Measurements from ENCODE around the gene KRTAP5-5.

Gene KRTAP5-5

DNA sequence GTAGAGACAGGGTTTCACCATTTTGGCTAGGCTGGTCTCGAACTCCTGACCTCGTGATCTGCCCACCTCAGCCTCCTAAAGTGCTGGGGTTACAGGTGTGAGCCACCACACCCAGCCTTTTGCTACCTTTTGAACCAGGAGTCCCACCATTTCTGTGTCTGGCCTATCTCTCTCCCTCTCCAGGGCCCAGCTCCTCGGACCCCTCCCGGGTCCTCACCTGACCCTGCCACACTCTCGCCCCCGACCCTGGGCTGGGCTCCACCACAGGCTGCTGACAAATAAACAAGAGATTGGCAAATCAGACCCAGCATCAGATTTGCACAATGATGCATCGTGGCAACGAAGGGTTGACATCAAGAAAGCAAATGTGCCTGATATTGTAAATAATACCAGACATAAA lies 8.8 kb downstream of the KRTAP5-5 start:
- no peak for DNase-seq (ENCODE audit: low read depth)
- in situ Hi-C loops (cut with HindIII; ENCODE audit: low sequenced_read_pairs), result loop anchor here (10.0 kb wide), 3 partner anchors 104 to 456 kb away; no protein-coding TSS in a partner anchor
- H3K4me3 ChIP-seq (ENCODE audit: low read depth, low read length), result no peak overlapping the region
- TF ChIP-seq, protein P1, sequence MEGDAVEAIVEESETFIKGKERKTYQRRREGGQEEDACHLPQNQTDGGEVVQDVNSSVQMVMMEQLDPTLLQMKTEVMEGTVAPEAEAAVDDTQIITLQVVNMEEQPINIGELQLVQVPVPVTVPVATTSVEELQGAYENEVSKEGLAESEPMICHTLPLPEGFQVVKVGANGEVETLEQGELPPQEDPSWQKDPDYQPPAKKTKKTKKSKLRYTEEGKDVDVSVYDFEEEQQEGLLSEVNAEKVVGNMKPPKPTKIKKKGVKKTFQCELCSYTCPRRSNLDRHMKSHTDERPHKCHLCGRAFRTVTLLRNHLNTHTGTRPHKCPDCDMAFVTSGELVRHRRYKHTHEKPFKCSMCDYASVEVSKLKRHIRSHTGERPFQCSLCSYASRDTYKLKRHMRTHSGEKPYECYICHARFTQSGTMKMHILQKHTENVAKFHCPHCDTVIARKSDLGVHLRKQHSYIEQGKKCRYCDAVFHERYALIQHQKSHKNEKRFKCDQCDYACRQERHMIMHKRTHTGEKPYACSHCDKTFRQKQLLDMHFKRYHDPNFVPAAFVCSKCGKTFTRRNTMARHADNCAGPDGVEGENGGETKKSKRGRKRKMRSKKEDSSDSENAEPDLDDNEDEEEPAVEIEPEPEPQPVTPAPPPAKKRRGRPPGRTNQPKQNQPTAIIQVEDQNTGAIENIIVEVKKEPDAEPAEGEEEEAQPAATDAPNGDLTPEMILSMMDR (IDR thresholded peaks at IDR 0.05; ENCODE audit: low read depth, low read length, missing control alignments), result no peak

DNA sequence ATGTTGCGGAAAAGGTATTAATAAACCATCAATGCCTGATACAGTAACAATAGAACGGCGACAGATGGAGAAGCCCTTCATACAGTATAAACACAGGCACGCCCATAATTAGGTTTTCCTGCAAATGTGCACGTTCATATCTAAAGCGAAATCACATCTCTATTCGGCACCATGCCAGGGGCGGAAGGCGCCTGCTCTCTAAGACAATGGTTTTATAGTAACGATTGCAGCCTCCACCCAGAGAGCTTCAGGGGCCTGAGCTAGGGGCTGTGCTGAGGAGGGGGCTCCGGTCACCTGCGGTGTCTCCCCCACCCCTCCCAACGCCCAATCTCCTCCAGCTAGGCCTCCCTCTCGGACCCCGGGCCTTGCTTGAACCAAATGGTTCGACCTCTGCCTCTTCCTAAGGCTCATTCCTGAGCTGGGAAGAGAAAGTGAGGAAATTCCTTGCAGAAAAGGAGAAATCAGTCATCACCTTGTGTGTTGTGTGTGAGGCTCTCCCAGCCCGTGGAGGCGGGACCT lies 9.6 kb downstream of the KRTAP5-5 start:
- in situ Hi-C loops (cut with HindIII; ENCODE audit: low sequenced_read_pairs), result loop anchor here (10.0 kb wide), 3 partner anchors 104 to 456 kb away; no protein-coding TSS in a partner anchor
- TF ChIP-seq, protein P1 (IDR thresholded peaks at IDR 0.05; ENCODE audit: low read depth, low read length, missing control alignments), result no peak
- DNase-seq (ENCODE audit: low read depth), result no peak
- H3K4me3 ChIP-seq (ENCODE audit: low read depth, low read length), result no peak overlapping the region

DNA sequence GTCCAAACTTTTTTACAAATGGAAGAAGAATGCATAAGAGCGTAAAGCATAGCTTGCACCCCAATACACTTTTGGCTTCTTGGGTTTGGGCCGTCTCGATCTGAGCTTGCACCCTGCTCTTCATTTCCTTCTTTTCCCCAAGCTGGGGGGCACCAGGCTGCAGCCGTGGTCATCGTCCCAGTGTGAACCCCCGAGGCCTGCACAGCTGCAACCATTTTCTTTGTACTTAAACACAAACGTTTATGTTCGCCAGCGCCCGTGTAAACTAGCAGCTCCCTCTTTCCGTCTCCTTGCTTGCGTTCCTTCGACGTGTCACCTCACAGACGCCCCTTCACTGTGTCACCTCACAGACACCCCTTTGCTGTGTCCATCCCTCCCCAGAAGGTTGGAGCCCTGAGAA lies 10.1 kb downstream of the KRTAP5-5 start:
- no peak overlapping the region for H3K4me3 ChIP-seq (ENCODE audit: low read depth, low read length)
- in situ Hi-C loops (cut with HindIII; ENCODE audit: low sequenced_read_pairs), result loop anchor here (10.0 kb wide), 3 partner anchors 105 to 455 kb away; no protein-coding TSS in a partner anchor
- TF ChIP-seq, protein P1 (IDR thresholded peaks at IDR 0.05; ENCODE audit: low read depth, low read length, missing control alignments), result no peak
- DNase-seq (ENCODE audit: low read depth), result no peak

DNA sequence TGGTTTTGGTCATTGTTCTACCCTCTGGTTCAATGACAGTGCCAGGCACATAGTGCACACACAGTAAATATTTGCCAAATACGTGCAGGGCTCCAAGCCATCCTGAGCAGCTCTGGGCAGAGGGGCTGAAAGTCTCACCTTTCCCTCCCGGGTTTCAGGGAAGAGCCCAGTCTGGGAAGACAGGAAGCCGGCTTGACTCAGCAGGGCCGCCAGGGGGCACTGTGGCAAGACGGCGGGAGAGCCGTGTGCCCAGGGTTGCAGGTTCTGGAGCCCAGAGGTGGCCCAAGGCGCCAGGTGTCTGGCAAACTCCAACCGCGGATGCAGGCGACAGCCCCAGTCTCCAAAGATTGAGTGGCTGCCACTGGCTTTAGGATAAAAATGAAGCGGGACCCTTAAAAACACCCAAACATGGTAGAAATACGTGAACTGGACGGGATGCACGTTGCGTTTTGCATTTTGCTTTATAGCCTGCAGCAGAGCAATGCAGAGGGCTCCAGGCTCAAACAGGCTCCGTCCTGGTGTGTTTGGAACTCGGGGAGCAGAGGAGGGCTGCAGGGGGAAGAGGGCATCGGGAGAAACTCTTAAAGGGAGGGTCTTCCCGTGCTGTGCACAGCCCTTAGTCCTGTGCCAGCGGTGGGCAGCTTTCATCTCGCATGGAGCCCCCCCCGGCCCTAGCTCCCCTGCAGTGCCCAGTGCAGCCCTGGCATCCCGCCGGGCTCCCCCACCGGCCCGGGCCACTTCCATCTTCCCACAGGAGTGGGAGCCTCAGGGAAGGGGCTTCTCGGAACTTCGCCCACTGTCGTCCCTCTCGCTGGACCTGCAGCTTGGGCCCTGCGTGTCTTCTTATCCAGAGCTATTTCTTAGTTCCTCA lies 10.7 kb downstream of the KRTAP5-5 start:
- in situ Hi-C loops (cut with HindIII; ENCODE audit: low sequenced_read_pairs), result no loop called here
- TF ChIP-seq, protein P1 (IDR thresholded peaks at IDR 0.05; ENCODE audit: low read depth, low read length, missing control alignments), result peak; percentile 85
- DNase-seq (ENCODE audit: low read depth), result no peak
- H3K4me3 ChIP-seq (ENCODE audit: low read depth, low read length), result no peak overlapping the region

DNA sequence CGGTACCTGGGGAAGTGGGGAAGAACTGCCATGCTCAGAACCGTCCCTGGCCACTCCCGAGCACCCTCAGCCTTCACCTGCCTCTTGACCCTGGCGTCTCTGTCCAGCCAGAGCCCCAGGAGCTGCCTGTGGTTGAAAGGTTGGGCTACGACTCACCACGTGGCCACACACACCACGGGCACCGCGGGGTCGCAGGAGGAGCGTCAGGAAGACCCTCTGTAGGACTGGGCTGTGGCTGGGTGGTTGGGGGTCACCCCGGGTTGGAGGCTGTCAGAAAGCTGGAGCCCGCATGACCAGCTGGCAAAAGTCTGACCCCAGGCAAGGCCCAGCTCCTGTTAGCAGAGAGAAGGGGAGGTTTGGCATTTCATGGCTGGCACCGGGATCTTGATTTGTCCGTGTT lies 11.5 kb downstream of the KRTAP5-5 start:
- in situ Hi-C loops (cut with HindIII; ENCODE audit: low sequenced_read_pairs), result no loop called here
- TF ChIP-seq, protein P1 (IDR thresholded peaks at IDR 0.05; ENCODE audit: low read depth, low read length, missing control alignments), result no peak
- no peak overlapping the region for H3K4me3 ChIP-seq (ENCODE audit: low read depth, low read length)
- no peak for DNase-seq (ENCODE audit: low read depth)

DNA sequence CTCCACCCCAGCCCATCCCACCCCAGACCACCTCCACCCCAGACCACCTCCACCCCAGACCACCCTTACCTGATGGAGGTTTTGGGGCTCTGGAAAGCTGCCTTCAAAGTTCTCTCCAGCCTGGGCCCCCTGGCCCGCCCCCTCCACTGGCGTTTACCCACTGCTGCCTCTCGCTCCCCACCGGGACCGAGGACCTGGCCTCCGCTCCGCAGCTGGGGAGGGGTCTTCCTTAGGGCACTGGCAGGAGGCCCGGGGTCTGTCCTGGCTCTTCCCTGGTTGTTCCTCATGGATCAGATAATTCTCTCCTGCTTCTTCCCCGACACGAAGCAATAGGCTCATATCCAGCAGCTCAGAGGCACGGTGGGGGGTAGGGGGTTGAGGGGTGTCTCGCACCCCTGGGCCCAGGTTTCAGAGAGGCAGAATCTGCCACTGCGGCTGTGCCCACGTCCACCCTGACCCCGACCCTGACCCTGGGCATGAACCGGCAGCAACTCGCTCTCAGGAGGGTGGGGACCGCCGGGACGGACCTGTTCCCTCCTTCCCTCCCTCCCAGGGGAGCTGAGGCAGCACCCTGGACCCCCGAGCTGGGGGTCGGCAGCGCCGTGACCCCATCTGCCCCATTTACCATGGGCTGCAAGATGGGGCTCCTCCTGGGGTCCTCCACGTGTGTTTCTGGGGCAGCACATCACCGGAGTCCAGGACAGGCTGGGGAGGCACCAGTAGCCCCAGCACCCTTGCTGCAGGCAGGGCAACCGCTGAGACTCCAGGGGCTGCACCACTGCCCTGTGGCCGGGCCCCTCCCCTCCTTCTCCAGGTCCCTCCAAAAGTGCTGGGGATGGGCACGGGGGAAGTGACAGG lies 12.9 kb downstream of the KRTAP5-5 start:
- TF ChIP-seq, protein P1 (IDR thresholded peaks at IDR 0.05; ENCODE audit: low read depth, low read length, missing control alignments), result no peak
- in situ Hi-C loops (cut with HindIII; ENCODE audit: low sequenced_read_pairs), result no loop called here
- no peak overlapping the region for H3K4me3 ChIP-seq (ENCODE audit: low read depth, low read length)
- DNase-seq (ENCODE audit: low read depth), result no peak
